Type B pancreatic cell (in vitro differentiated cells): Measurements from ENCODE around the gene CDIPT. TPM values are rescaled to one million over a fixed set of nuclear protein-coding genes. Genes with fewer than 3 reads are reported as not detected.
A peak's percentile ranks its signal among the peaks of the same experiment; 100 is the strongest.

ENCODE experiments used
- DNase-seq: peaks from one replicate; pipeline ENCODE4 v3.0.0; 2021; ENCODE audit warnings: mixed read lengths; ENCODE audit not compliant: unreplicated experiment; ENCODE audit errors: extremely low spot score
- H3K27ac Mint-ChIP-seq: 2 replicates; pipeline ENCODE4 v1.8.0; 2021; ENCODE audit warnings: mild to moderate bottlenecking, mixed read lengths
- H3K27me3 Mint-ChIP-seq: 2 replicates; pipeline ENCODE4 v1.8.0; 2021; ENCODE audit warnings: mixed read lengths
- H3K36me3 Mint-ChIP-seq: 2 replicates; pipeline ENCODE4 v1.8.0; 2021; ENCODE audit warnings: mixed read lengths
- H3K4me1 Mint-ChIP-seq: one replicate; pipeline ENCODE4 v1.8.0; 2021; ENCODE audit warnings: mixed read lengths; ENCODE audit not compliant: unreplicated experiment
- H3K4me3 Mint-ChIP-seq: 2 replicates; pipeline ENCODE4 v1.8.0; 2021; ENCODE audit warnings: mild to moderate bottlenecking, mixed read lengths
- H3K9me3 Mint-ChIP-seq: 2 replicates; pipeline ENCODE4 v1.8.0; 2021; ENCODE audit warnings: mixed read lengths
- total RNA-seq: library from RNA; stranded (reverse); gene quantifications from 2 replicates; pipeline ENCODE4 v1.2.1, GENCODE V29; 2021; ENCODE audit warnings: low replicate concordance
- TF ChIP-seq, protein P1 (sequence below): fragments of 200-600 bp; sonication (generic); conservative IDR thresholded peaks from 2 replicates; pipeline ENCODE4 v1.5.0; 2021; ENCODE audit warnings: antibody characterized with exemption, mild to moderate bottlenecking

CDIPT gene
- total RNA-seq, 1 donor from 2014 or later = 58.0 TPM

DNA sequence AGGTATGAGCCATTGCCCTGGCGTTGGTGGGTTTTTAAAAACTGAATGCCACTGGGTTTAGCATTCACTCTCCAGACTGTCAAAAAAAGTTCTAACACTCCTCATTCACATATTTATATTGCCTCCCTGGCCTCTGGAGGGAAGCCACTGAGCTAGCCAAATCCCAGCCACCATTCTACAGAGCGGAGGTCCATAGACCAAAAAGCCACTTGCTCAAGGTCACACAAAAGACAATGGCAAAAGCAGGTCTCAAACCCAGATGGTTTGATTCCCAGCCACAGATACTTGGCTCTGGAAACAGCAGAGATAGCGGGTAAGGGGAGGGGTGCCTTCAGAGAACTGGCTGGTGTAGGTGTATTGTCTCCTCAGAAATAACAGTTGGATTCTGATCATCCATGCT lies 18.0 kb upstream of the CDIPT start:
- peaks cover 4% of the 10 kb centered on the region for H3K4me1 Mint-ChIP-seq
- TF ChIP-seq, protein P1, sequence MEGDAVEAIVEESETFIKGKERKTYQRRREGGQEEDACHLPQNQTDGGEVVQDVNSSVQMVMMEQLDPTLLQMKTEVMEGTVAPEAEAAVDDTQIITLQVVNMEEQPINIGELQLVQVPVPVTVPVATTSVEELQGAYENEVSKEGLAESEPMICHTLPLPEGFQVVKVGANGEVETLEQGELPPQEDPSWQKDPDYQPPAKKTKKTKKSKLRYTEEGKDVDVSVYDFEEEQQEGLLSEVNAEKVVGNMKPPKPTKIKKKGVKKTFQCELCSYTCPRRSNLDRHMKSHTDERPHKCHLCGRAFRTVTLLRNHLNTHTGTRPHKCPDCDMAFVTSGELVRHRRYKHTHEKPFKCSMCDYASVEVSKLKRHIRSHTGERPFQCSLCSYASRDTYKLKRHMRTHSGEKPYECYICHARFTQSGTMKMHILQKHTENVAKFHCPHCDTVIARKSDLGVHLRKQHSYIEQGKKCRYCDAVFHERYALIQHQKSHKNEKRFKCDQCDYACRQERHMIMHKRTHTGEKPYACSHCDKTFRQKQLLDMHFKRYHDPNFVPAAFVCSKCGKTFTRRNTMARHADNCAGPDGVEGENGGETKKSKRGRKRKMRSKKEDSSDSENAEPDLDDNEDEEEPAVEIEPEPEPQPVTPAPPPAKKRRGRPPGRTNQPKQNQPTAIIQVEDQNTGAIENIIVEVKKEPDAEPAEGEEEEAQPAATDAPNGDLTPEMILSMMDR = no peak
- no peak overlapping the region for H3K4me3 Mint-ChIP-seq
- no peak for DNase-seq
- H3K27ac Mint-ChIP-seq = no peak overlapping the region
- H3K27me3 Mint-ChIP-seq = peaks cover 34% of the 10 kb centered on the region
- peaks cover 4% of the 10 kb centered on the region for H3K36me3 Mint-ChIP-seq
- H3K9me3 Mint-ChIP-seq = no peaks in the 10 kb centered on the region

DNA sequence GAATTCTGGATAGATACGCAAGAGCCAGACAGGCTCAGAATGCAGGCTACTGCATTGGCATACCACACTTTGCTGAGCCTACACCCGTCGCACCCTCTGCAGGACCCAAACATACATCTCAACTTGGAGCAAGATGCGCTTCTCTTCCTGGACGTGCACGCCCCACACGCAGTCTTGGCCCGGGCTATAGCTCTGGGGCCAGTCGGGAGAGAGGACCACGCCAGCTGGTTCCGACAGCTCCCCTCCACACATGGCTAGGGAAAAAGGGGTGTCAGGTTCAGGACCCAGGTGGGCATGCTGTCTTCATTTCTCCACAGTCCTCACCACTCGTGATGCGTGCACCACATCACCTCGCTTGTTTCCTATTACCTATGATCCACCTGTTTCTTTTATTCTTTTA lies 15.1 kb upstream of the CDIPT start:
- no peak overlapping the region for H3K4me3 Mint-ChIP-seq
- DNase-seq = no peak
- TF ChIP-seq, protein P1 = no peak
- H3K4me1 Mint-ChIP-seq = peaks cover 4% of the 10 kb centered on the region
- H3K36me3 Mint-ChIP-seq = peaks cover 4% of the 10 kb centered on the region
- H3K9me3 Mint-ChIP-seq = no peaks in the 10 kb centered on the region
- H3K27ac Mint-ChIP-seq = no peak overlapping the region
- peaks cover 48% of the 10 kb centered on the region for H3K27me3 Mint-ChIP-seq

DNA sequence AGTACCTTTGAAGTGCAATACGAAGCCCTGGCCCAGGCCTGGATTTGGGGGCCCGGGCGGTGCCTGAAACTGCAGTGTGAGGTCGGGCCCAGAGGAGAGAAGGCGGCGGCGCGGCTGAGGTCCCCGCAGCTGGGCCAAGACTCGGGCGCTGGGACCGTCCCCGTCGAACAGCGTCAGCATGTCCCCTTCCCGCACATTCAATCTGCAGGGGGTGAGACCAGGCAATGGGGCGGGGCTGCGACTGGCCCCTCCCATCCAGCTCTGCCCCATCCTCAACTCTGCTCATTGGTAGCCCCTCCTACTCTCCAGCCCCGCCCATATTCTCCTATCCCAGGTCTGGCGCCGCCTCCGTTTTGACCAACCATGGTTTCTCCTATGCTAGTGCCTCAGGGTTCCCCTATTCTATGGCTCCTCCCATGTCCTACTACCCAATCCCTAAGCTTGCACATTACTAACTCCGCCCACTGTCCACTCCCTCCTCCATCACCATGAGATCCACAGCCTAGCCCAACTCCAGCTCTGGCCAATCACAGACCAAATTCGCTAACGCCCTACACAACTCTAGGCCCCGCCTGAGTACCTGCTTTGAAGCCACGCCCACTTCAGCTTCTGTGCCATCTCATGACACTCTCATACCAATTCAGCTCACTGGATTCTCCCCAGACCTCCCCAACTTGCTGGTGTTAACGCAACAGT lies 14.4 kb upstream of the CDIPT start:
- Mint-ChIP-seq H3K27ac (no peak overlapping the region), H3K4me3 (peak overlapping the region; percentile 22), H3K4me1 (peaks cover 4% of the 10 kb centered on the region), H3K9me3 (no peaks in the 10 kb centered on the region), H3K36me3 (peaks cover 4% of the 10 kb centered on the region), H3K27me3 (peaks cover 48% of the 10 kb centered on the region)
- TF ChIP-seq, protein P1 = no peak
- no peak for DNase-seq

DNA sequence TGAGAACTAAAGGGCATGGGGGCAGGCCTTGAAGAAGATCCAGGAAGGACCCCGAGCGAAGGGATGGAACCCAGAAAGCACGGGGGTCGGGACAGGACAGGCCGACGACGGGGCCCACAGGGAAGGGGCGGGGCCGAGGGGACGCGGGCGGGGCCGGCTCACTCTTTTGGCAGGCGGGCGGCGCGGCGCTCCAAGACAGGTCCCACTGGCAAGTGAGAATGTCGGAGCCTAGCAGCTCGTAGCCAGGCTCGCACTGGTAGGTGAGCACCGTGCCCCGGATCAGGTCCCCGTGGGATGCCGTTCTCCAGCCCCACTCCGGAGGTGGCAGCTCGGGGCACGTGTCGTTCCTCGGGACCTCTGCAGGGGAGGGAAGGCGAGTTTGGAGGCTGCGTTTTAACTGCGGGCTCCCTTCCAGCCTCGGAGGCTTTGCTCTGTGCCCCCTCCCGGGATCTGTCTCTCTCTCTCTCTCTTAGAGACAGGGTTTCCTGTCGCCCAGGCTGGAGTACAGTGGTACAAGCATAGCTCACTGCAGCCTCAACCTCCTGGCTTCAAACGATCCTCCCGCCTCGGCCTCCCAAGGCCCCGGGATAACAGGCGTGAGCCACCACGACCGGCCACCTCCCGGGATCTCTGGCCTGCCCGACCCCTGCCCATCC lies 13.7 kb upstream of the CDIPT start:
- Mint-ChIP-seq H3K9me3 (no peaks in the 10 kb centered on the region), H3K27me3 (peaks cover 48% of the 10 kb centered on the region), H3K4me3 (peak overlapping the region; percentile 2), H3K27ac (no peak overlapping the region), H3K36me3 (peaks cover 4% of the 10 kb centered on the region), H3K4me1 (peaks cover 4% of the 10 kb centered on the region)
- TF ChIP-seq, protein P1 = no peak
- no peak for DNase-seq

DNA sequence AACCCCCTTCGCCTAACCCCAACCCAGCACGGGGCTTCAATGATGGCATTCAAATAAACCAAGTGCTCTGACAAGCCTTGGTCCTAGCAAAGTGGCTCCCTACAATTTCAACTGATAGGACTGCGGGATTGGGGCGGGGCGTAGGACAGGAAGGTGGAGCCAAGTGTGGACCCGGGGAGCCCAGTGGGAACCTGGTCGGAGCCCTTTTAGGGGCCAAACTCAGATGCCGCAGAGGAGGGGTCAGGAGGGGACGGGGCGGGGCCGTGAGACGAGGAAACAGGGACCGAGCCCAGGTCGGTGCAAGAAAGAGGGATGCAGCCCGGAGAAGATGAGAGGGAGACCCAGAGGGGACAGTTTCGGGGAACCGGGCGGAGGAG lies 13.2 kb upstream of the CDIPT start:
- H3K36me3 Mint-ChIP-seq = peaks cover 4% of the 10 kb centered on the region
- H3K9me3 Mint-ChIP-seq = no peaks in the 10 kb centered on the region
- H3K4me3 Mint-ChIP-seq = peak overlapping the region; percentile 2
- H3K27me3 Mint-ChIP-seq = peaks cover 48% of the 10 kb centered on the region
- TF ChIP-seq, protein P1 = no peak
- DNase-seq = no peak
- peaks cover 4% of the 10 kb centered on the region for H3K4me1 Mint-ChIP-seq
- H3K27ac Mint-ChIP-seq = no peak overlapping the region
